Coronary artery (tissue), 2 donors: ENCODE results near the gene TAS2R10.

Source experiments
- DNase-seq: peaks from one replicate; pipeline ENCODE4 v3.0.0-alpha.2; 2017; ENCODE audit warnings: low spot score
- H3K27ac ChIP-seq, 2 donors: fragments of 200-600 bp; sonication (generic); one replicate each; pipeline ENCODE4 v1.5.1; 2016 to 2019
- H3K4me3 ChIP-seq: fragments of 200-600 bp; sonication (generic); 2 replicates; pipeline ENCODE4 v1.5.1; 2016; ENCODE audit warnings: mild to moderate bottlenecking, moderate library complexity
- TF ChIP-seq, protein P1 (sequence below): fragments of 200-600 bp; sonication (generic); IDR thresholded peaks from one replicate; pipeline ENCODE4 v1.5.1; 2019; ENCODE audit warnings: antibody characterized with exemption

TAS2R10 gene

DNA sequence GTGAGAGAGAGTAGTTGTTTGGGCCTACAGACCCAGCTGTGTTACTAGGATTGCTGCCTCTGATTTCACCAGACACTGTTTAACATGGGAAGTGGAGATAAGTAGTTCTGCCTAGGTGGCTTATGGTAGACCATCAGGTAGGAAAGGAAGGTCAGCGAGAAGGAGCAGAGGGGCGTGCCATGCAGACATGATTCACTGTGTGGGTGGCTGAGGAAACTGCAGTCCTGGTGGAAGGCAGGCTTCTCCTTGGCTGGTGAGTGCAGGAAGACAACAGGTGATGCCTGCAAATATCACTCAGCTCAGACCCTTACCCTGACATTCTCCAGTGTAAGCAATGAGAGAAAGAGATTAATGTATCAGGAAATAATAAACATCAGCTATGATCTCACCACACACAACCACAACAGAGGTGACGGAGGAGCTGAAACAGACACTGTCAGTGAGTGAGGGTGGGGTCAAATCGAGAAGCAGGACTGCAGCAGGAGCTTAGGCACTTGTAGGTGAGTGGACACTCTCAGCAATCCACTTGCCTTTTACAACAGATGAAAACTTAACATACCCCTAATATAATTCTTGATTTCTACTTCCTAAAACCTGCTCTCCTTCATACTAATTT lies 25.2 kb upstream of the TAS2R10 start:
- no peak for DNase-seq
- no peak overlapping the region for H3K4me3 ChIP-seq
- TF ChIP-seq, protein P1, sequence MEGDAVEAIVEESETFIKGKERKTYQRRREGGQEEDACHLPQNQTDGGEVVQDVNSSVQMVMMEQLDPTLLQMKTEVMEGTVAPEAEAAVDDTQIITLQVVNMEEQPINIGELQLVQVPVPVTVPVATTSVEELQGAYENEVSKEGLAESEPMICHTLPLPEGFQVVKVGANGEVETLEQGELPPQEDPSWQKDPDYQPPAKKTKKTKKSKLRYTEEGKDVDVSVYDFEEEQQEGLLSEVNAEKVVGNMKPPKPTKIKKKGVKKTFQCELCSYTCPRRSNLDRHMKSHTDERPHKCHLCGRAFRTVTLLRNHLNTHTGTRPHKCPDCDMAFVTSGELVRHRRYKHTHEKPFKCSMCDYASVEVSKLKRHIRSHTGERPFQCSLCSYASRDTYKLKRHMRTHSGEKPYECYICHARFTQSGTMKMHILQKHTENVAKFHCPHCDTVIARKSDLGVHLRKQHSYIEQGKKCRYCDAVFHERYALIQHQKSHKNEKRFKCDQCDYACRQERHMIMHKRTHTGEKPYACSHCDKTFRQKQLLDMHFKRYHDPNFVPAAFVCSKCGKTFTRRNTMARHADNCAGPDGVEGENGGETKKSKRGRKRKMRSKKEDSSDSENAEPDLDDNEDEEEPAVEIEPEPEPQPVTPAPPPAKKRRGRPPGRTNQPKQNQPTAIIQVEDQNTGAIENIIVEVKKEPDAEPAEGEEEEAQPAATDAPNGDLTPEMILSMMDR = no peak
- H3K27ac ChIP-seq = no peak overlapping the region

DNA sequence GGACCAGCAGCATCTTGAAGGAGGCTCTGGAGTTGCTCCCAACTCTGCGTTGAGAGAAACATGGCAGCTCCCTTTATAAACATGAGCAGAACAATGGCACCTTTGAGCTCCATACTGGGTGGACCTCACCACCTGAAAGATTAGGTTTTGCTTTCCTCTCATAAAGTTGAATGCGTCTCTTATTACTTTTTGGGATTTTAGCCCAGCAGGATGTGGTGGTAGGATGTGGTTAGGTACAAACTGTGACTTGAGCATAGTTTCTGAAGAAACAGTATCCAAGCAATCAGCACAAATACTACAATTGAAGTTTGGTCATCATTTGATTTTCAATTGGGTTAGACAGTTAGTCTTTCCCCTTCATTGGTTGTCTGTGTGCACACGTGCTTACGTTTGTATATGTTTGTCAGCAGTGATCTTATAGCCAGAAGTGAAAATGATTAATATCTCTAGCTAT lies 23.3 kb upstream of the TAS2R10 start, which contains the start of gene PRR4:
Gene PRR4 (minus strand): TSS at position 51 of the 454 bp plus-strand sequence. CDS start 38 bp downstream, at position 13.
- no peak within 1 kb of the TSS for H3K27ac ChIP-seq
- DNase-seq = no peak
- TF ChIP-seq, protein P1 = no peak
- H3K4me3 ChIP-seq = no peak within 1 kb of the TSS

- Histone ChIP-seq H3K4me3 (no peak overlapping the region), H3K27ac (no peak overlapping the region)
- DNase-seq = no peak
- TF ChIP-seq, protein P1 = no peak
These were observed 21.6 kb upstream of the TAS2R10 start for GRCh38 chr12:10847744-10848143.

DNA sequence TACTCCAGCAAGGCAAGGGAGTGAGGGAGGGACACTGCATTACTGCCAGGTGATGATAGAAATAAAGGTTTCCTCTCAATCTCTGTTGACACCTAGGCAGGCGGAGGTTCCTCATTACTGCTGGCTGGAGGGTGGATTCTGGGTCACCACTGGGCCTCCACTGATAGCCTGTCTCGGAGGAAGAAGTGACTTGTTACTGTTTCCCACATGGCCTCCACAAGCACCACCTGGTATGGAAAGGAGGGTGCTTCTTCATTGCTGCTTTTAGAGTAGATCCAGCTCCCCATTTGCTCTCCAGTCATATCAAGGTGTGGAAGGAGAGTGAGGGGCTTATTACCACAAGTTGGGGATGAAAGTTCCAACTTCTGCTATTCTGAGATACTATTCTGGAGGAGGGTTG lies 16.7 kb upstream of the TAS2R10 start:
- no peak overlapping the region for H3K27ac ChIP-seq
- TF ChIP-seq, protein P1 = no peak
- no peak for DNase-seq
- no peak overlapping the region for H3K4me3 ChIP-seq

GRCh38 chr12:10838461-10838860 lies 12.3 kb upstream of the TAS2R10 start:
- no peak for DNase-seq
- TF ChIP-seq, protein P1 = no peak
- Histone ChIP-seq H3K4me3 (no peak overlapping the region), H3K27ac (no peak overlapping the region)

DNA sequence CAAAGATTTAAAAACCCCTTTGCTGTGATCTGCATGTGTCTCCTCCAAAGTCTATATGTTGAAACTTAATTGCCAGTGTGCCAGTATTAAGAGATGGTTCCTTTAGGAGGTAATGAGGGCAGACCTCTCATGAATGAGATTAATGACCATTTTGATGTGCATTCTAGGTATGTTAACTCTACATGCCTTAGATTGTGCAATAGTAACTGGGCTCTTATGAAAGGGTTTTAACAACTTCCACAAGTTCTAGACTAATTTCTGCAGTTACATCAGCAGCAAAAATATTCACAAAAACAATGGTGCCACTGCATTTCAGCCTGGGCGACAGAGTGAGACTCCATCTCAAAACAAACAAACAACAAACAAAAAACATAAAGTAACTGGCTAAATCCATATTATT lies 3.8 kb upstream of the TAS2R10 start:
- H3K4me3 ChIP-seq = no peak overlapping the region
- no peak overlapping the region for H3K27ac ChIP-seq
- TF ChIP-seq, protein P1 = no peak
- DNase-seq = no peak

- Histone ChIP-seq H3K27ac (no peak overlapping the region), H3K4me3 (no peak overlapping the region)
- TF ChIP-seq, protein P1 = no peak
- DNase-seq = no peak
These were observed 1.2 kb downstream of the TAS2R10 start for GRCh38 chr12:10824957-10825356.
